K562 (cell line): ENCODE measurements around the gene BCL3. TPM values are rescaled to one million over a fixed set of nuclear protein-coding genes. Genes with fewer than 3 reads are reported as not detected.
A peak's percentile ranks its signal among the peaks of the same experiment; 100 is the strongest.

Source experiments
- ATAC-seq: fragments of 200-7000 bp; cut with Tn5 transposase; 3 replicates; pipeline ENCODE4 v1.9.1; 2020; ENCODE audit warnings: moderate library complexity
- BruUV-seq: library from RNA; stranded (reverse); fragments of 400-500 nt; replicated peaks from 2 replicates; lab custom pipeline; 2021; lab: Mats Ljungman, UMichigan
- CTCF ChIA-PET: fragments of 300-600 bp; formaldehyde crosslinking; extraction: SDS; loops from one replicate; lab custom pipeline; 2021; ENCODE audit warnings: low intra/inter-chr PET ratio; lab: Yijun Ruan, JAX
- POLR2A ChIA-PET: fragments of 300-600, 350-650 bp; sonication (Branson Sonifier 250); formaldehyde crosslinking; extraction: SDS; loops from one replicate; lab custom pipeline; 2021; ENCODE audit warnings: antibody characterized with exemption, inconsistent platforms; lab: Yijun Ruan, JAX
- DNase-seq, 4 experiments: peaks; one replicate each; pipeline versions ENCODE4 v3.0.0 to v3.0.0-alpha.2; 2011 to 2018; ENCODE audit warnings: low spot score in 3 of 4, mixed read lengths in 3 of 4; ENCODE audit errors: extremely low read depth in 1 of 4
- FAIRE-seq: peaks from 2 replicates; lab custom pipeline; 2011; peaks lifted over from hg19 to GRCh38; lab: Jason Lieb, UNC
- H2AFZ ChIP-seq: 2 replicates; pipeline ENCODE4 v1.6.0; 2011; ENCODE audit warnings: low read depth, low read length, control low read depth, inconsistent platforms
- H3K27ac ChIP-seq: fragments of 200-600 bp; 3 replicates; pipeline ENCODE4 v1.8.0; 2011; ENCODE audit warnings: low read depth, mild to moderate bottlenecking, control low read depth, inconsistent platforms, low read length, moderate library complexity, mixed read lengths; ENCODE audit errors: extremely low read depth
- H3K27me3 ChIP-seq, 2 experiments: fragments of 300-600 bp in 1 of 2; 2 replicates in 1 of 2; 3 replicates in 1 of 2; pipeline versions ENCODE4 v1.6.0 to v1.8.0; 2011; ENCODE audit warnings: inconsistent platforms in 2 of 2, low read length in 2 of 2, mild to moderate bottlenecking in 1 of 2, mixed read lengths in 1 of 2, moderate library complexity in 1 of 2; ENCODE audit not compliant: control insufficient read depth in 2 of 2, insufficient read depth in 2 of 2
- H3K36me3 ChIP-seq: fragments of 300-600 bp; 3 replicates; pipeline ENCODE4 v1.8.0; 2011; ENCODE audit warnings: mild to moderate bottlenecking, low read length, inconsistent platforms; ENCODE audit not compliant: control insufficient read depth, insufficient read depth
- H3K4me1 ChIP-seq, 2 experiments: fragments of 200-600 bp in 1 of 2; replicated peaks in 1 of 2; 2 replicates in 1 of 2; 3 replicates in 1 of 2; pipeline versions ENCODE4 v1.5.1 to v1.8.0; 2011; ENCODE audit warnings: inconsistent platforms in 2 of 2, low read length in 2 of 2, mild to moderate bottlenecking in 1 of 2, mixed read lengths in 1 of 2, moderate library complexity in 1 of 2; ENCODE audit not compliant: control insufficient read depth in 2 of 2, insufficient read depth in 2 of 2
- H3K4me2 ChIP-seq: 2 replicates; pipeline ENCODE4 v1.6.1; 2011; ENCODE audit warnings: low read length, control low read depth, inconsistent platforms, mixed read lengths; ENCODE audit not compliant: insufficient read depth
- H3K4me3 ChIP-seq: fragments of 200-600 bp; sonication (generic), shearing (Covaris generic); 2 replicates; pipeline ENCODE4 v1.5.1; 2016; ENCODE audit warnings: control low read depth, inconsistent platforms
- H3K79me2 ChIP-seq: fragments of 200-600 bp; 3 replicates; pipeline ENCODE4 v1.8.0; 2011; ENCODE audit warnings: low read length, inconsistent platforms; ENCODE audit not compliant: control insufficient read depth, insufficient read depth
- H3K9ac ChIP-seq, 2 experiments: 2 replicates each; pipeline versions ENCODE4 v1.6.0 to v1.6.1; 2011; ENCODE audit warnings: low read depth in 2 of 2, low read length in 2 of 2, control low read depth in 1 of 2, inconsistent platforms in 1 of 2, mild to moderate bottlenecking in 1 of 2, mixed read lengths in 1 of 2; ENCODE audit not compliant: insufficient read depth in 1 of 2
- H3K9me1 ChIP-seq: one replicate; pipeline ENCODE4 v1.6.0; 2011; ENCODE audit warnings: inconsistent platforms, mild to moderate bottlenecking, low read length, moderate library complexity; ENCODE audit not compliant: control insufficient read depth, insufficient read depth
- H3K9me3 ChIP-seq: replicated peaks from 2 replicates; pipeline ENCODE4 v1.5.1; 2011; ENCODE audit warnings: low read depth, low read length, inconsistent platforms; ENCODE audit not compliant: control insufficient read depth, insufficient read depth
- H4K20me1 ChIP-seq: replicated peaks from 2 replicates; pipeline ENCODE4 v1.6.1; 2011; ENCODE audit warnings: low read length, inconsistent platforms, mixed read lengths; ENCODE audit not compliant: control insufficient read depth, insufficient read depth
- ADNP ChIP-seq: fragments of 200-800 bp; sonication (Bioruptor generic); IDR thresholded peaks from 2 replicates; pipeline ENCODE4 v1.6.1; 2016; ENCODE audit warnings: missing genetic modification characterization, missing compliant biosample characterization
- BCOR ChIP-seq: fragments of 450-650 bp; IDR thresholded peaks from 2 replicates; pipeline ENCODE4 v1.6.1; 2016
- CBX1 ChIP-seq: sonication (generic); IDR thresholded peaks from 2 replicates; pipeline ENCODE4 v1.6.1; 2016; ENCODE audit warnings: antibody characterized with exemption, low read depth, mild to moderate bottlenecking
- HDAC1 ChIP-seq, 2 experiments: fragments of 450-650 bp; IDR thresholded peaks; 2 replicates each; pipeline ENCODE4 v1.6.1; 2016 to 2017; ENCODE audit warnings: inconsistent platforms in 1 of 2, mild to moderate bottlenecking in 1 of 2, moderate library complexity in 1 of 2
- KDM1A ChIP-seq, 2 experiments: fragments of 450-650 bp; IDR thresholded peaks; 2 replicates each; pipeline ENCODE4 v1.6.1; 2016; ENCODE audit warnings: mild to moderate bottlenecking in 2 of 2
- NFIC ChIP-seq: fragments of 450-650 bp; IDR thresholded peaks from 2 replicates; pipeline ENCODE4 v1.6.1; 2017; ENCODE audit warnings: mild to moderate bottlenecking, inconsistent platforms
- PHF20 ChIP-seq: fragments of 450-650 bp; IDR thresholded peaks from 2 replicates; pipeline ENCODE4 v1.6.1; 2018; ENCODE audit not compliant: partially characterized antibody
- RB1 ChIP-seq: fragments of 450-650 bp; IDR thresholded peaks from 2 replicates; pipeline ENCODE4 v1.6.1; 2017; ENCODE audit warnings: low read depth, mild to moderate bottlenecking
- RBM25 ChIP-seq: fragments of 200-400 bp; formaldehyde crosslinking; IDR thresholded peaks from 2 replicates; pipeline ENCODE4 v1.6.1; 2018; ENCODE audit warnings: low read length, low read depth, moderate library complexity; ENCODE audit not compliant: severe bottlenecking
- RCOR1 ChIP-seq, 2 experiments: IDR thresholded peaks; 2 replicates each; pipeline ENCODE4 v1.6.1; 2012; ENCODE audit warnings: low read depth in 2 of 2, low read length in 2 of 2, borderline replicate concordance in 1 of 2, improper control_type of control experiment in 1 of 2
- SMARCA5 ChIP-seq: fragments of 450-650 bp; IDR thresholded peaks from 2 replicates; pipeline ENCODE4 v1.6.1; 2016
- TCF7L2 ChIP-seq: fragments of 150-350 bp; IDR thresholded peaks from 2 replicates; pipeline ENCODE4 v1.6.1; 2016; ENCODE audit warnings: low read depth, mild to moderate bottlenecking, low read length, moderate library complexity
- TFAP4 ChIP-seq: sonication (generic); formaldehyde crosslinking; IDR thresholded peaks from 2 replicates; pipeline ENCODE4 v1.8.0; 2022; ENCODE audit warnings: missing genetic modification reagents, mild to moderate bottlenecking, moderate library complexity, borderline replicate concordance
- U2AF2 ChIP-seq: fragments of 200-400 bp; formaldehyde crosslinking; optimal IDR thresholded peaks from 2 replicates; pipeline ENCODE3; 2017; ENCODE audit warnings: low read depth, mild to moderate bottlenecking, low read length
- ZNF431 ChIP-seq: sonication (generic); formaldehyde crosslinking; IDR thresholded peaks from 2 replicates; pipeline ENCODE4 v1.8.0; 2022; ENCODE audit warnings: mild to moderate bottlenecking, missing genetic modification reagents
- ZNF740 ChIP-seq, 3 experiments: fragments of 200-800 bp in 1 of 3; sonication (Bioruptor generic) in 1 of 3; sonication (generic) in 1 of 3; formaldehyde crosslinking in 1 of 3; IDR thresholded peaks; 2 replicates each; pipeline versions ENCODE4 v1.6.1 to v1.8.0; 2016 to 2022; ENCODE audit warnings: mild to moderate bottlenecking in 2 of 3, missing compliant biosample characterization in 2 of 3, missing genetic modification characterization in 2 of 3, missing genetic modification reagents in 1 of 3
- WGBS: fragments of 100-300 bp; shearing (Covaris generic); methylation state at CpG from one replicate; pipeline ENCODE4 v1.1.6; 2016; ENCODE audit warnings: low coverage, mixed read lengths; ENCODE audit not compliant: insufficient coverage; ENCODE audit errors: missing lambda C conversion rate; 5-methylcytosine and 5-hydroxymethylcytosine counted together
- in situ Hi-C: fragments of 300-500 bp; cut with MboI; formaldehyde crosslinking; loops from 4 replicates; pipeline ENCODE4 v1.15.0; 2018; ENCODE audit warnings: inconsistent platforms, mixed read lengths
- intact Hi-C: fragments of 100-400 bp; cut with micrococcal nuclease; formaldehyde crosslinking; loops from 2 replicates; pipeline ENCODE4 v1.14.2; 2022
- polyA plus RNA-seq, 8 experiments: library from polyadenylated mRNA; depleted of rRNA in 4 of 8; stranded (reverse) in 5 of 8; unstranded in 3 of 8; fragments of >200 nt; fragmentation: Nextera tagmentation in 2 of 8; fragmentation: Illumina TruSeq in 1 of 8; extraction: Ambion mirVana in 2 of 8; extraction: Trizol in 1 of 8; gene quantifications; 2 replicates each; pipeline versions ENCODE4 v1.2.1 to v1.2.3, GENCODE V29; 2011 to 2014; ENCODE audit warnings: inconsistent platforms in 1 of 8, missing spikeins in 1 of 8
- total RNA-seq, 7 experiments: library from RNA; depleted of rRNA in 6 of 7; stranded (reverse); fragments of >200 nt in 6 of 7; fragmentation: Illumina TruSeq in 2 of 7; extraction: Trizol in 2 of 7; gene quantifications; 2 replicates each; pipeline versions ENCODE4 v1.2.1 to v1.2.3, GENCODE V29; 2011 to 2021; ENCODE audit warnings: low replicate concordance in 1 of 7

The BCL3 gene
- total and polyA plus RNA-seq, 9 of the 15 experiments (the other 6 are each of a cell fraction or from before 2014, with no cell fraction given), result 0.03 to 2.4 (median 0.50) TPM; not detected in 1

- peak overlapping the region; percentile 45 for H3K4me3 ChIP-seq
- 88% methylated on average over 1 of the region's 1 CpG for WGBS
These were observed 784 bp downstream of the BCL3 start for GRCh38 chr19:44749292-44749691.

GRCh38 chr19:44749994-44750393 is 1.5 kb downstream of the BCL3 start:
- Histone ChIP-seq H3K4me1 (peaks cover 23 to 49% of the 10 kb centered on the region in 2 experiments), H3K9me3 (no peaks in the 10 kb centered on the region), H3K4me3 (no peak overlapping the region), H3K27me3 (no peaks in the 10 kb centered on the region), H3K9ac (no peak overlapping the region), H2AFZ (no peak overlapping the region), H4K20me1 (no peaks in the 10 kb centered on the region), H3K9me1 (no peaks in the 10 kb centered on the region), H3K27ac (no peak overlapping the region), H3K4me2 (no peak overlapping the region), H3K79me2 (no peaks in the 10 kb centered on the region), H3K36me3 (no peaks in the 10 kb centered on the region)
- 72% methylated on average over 9 of the region's 10 CpGs for WGBS
- ChIA-PET CTCF (no interaction called here), POLR2A (interaction anchor here (1.4 to 1.7 kb wide), 2 partner anchors 11 to 22 kb away, joined by 3 to 4 read pairs; no protein-coding TSS in a partner anchor)
- in situ Hi-C loops (no loop called here), intact Hi-C loops (no loop called here)
- no TSS peak for BruUV-seq
- ATAC-seq (no peak), FAIRE-seq (no peak), DNase-seq (no peak)
- TF ChIP-seq CBX1 (peak; percentile 78), RBM25 (peak; percentile 93), ADNP (tag) (0 out of 2 replicates have a peak, but pooled peaks have one; percentile 52), TCF7L2 (no peak), RCOR1 (IDR thresholded peaks at IDR 0.05; ENCODE audit: borderline replicate concordance in 1 of 2, low read depth in 2 of 2, low read length in 2 of 2) (peak in 1 of 2 experiments; percentile 68; a peak in 2 of 4 replicates), SMARCA5 (peak; percentile 84; the same call in 1 of the 2 replicates), U2AF2 (no peak), HDAC1 (IDR thresholded peaks at IDR 0.05) (0 out of 4 replicates have a peak, but pooled peaks of 1 of the 2 experiments have one; percentile 21), BCOR (peak; percentile 96), PHF20 (peak; percentile 20), KDM1A (IDR thresholded peaks at IDR 0.05) (peak; percentile 76 to 86), TFAP4 (CRISPR knock-in tag) (0 out of 2 replicates have a peak, but pooled peaks have one; percentile 46)

More at GRCh38 chr19:44749292-44749691, 784 bp downstream of the BCL3 start:
- no TSS peak for BruUV-seq
- POLR2A ChIA-PET, result interaction anchor here (0.6 to 1.7 kb wide), 5 partner anchors 10 to 25 kb away, joined by 3 to 4 read pairs (median 3); no protein-coding TSS in a partner anchor
- Histone ChIP-seq H3K4me2 (peak overlapping the region; percentile 7), H3K4me1 (peaks cover 18 to 44% of the 10 kb centered on the region in 2 experiments), H3K9me3 (no peaks in the 10 kb centered on the region), H4K20me1 (no peaks in the 10 kb centered on the region), H3K9ac (peak overlapping the region in 1 of 2 experiments; percentile 90; a peak in 1 of 4 replicates), H3K36me3 (no peaks in the 10 kb centered on the region), H2AFZ (no peak overlapping the region), H3K27me3 (no peaks in the 10 kb centered on the region), H3K79me2 (no peaks in the 10 kb centered on the region), H3K27ac (peak overlapping the region; percentile 44; the same call in 1 of the 3 replicates), H3K9me1 (no peaks in the 10 kb centered on the region)
- in situ Hi-C loops (no loop called here), intact Hi-C loops (no loop called here)
- CTCF ChIA-PET, result no interaction called here
- FAIRE-seq (no peak), DNase-seq (no peak), ATAC-seq (no peak)
- TF ChIP-seq ZNF740 (CRISPR knock-in tag; IDR thresholded peaks at IDR 0.05) (0 out of 2 replicates have a peak, but pooled peaks have one; percentile 10), ZNF740 (tag; IDR thresholded peaks at IDR 0.05) (no peak), NFIC (no peak), RB1 (no peak), ZNF431 (no peak)
